ENCODE measurements around the gene SEC24D.

- TF ChIP-seq, protein P1, sequence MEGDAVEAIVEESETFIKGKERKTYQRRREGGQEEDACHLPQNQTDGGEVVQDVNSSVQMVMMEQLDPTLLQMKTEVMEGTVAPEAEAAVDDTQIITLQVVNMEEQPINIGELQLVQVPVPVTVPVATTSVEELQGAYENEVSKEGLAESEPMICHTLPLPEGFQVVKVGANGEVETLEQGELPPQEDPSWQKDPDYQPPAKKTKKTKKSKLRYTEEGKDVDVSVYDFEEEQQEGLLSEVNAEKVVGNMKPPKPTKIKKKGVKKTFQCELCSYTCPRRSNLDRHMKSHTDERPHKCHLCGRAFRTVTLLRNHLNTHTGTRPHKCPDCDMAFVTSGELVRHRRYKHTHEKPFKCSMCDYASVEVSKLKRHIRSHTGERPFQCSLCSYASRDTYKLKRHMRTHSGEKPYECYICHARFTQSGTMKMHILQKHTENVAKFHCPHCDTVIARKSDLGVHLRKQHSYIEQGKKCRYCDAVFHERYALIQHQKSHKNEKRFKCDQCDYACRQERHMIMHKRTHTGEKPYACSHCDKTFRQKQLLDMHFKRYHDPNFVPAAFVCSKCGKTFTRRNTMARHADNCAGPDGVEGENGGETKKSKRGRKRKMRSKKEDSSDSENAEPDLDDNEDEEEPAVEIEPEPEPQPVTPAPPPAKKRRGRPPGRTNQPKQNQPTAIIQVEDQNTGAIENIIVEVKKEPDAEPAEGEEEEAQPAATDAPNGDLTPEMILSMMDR (IDR thresholded peaks at IDR 0.05) = no peak
- no peak for TF ChIP-seq POLR2AphosphoS5 (IDR thresholded peaks at IDR 0.05)
Measured at GRCh38 chr4:118801895-118802575, 33.9 kb downstream of the SEC24D start.

All from breast epithelium (tissue), 3 donors.